HepG2 (cell line): ENCODE measurements around the gene MPZ. TPM values are rescaled to one million over a fixed set of nuclear protein-coding genes. Genes with fewer than 3 reads are reported as not detected.
A peak's percentile ranks its signal among the peaks of the same experiment; 100 is the strongest.

Experiments
- AGO1 ChIP-seq: fragments of 200-400 bp; formaldehyde crosslinking; IDR thresholded peaks from 2 replicates; pipeline ENCODE4 v1.6.1; 2017; ENCODE audit warnings: mild to moderate bottlenecking, low read depth, low read length, moderate library complexity; ENCODE audit not compliant: poor library complexity, severe bottlenecking
- DMAP1 ChIP-seq: IDR thresholded peaks from 2 replicates; pipeline ENCODE4 v1.6.1; 2016
- EP300 ChIP-seq, 3 experiments: sonication (generic) in 1 of 3; formaldehyde crosslinking in 1 of 3; IDR thresholded peaks; 2 replicates each; pipeline versions ENCODE4 v1.5.1 to v1.6.1; 2011 to 2020; ENCODE audit warnings: low read depth in 2 of 3, low read length in 2 of 3, borderline replicate concordance in 1 of 3, improper control_type of control experiment in 1 of 3, mild to moderate bottlenecking in 1 of 3, missing genetic modification reagents in 1 of 3, moderate library complexity in 1 of 3
- EZH2 ChIP-seq: conservative IDR thresholded peaks from 2 replicates; pipeline ENCODE4 v1.6.1; 2012; ENCODE audit warnings: mild to moderate bottlenecking, low read depth, low read length, moderate library complexity
- FOXC1 ChIP-seq: sonication (generic); formaldehyde crosslinking; IDR thresholded peaks from 2 replicates; pipeline ENCODE4 v1.8.0; 2022; ENCODE audit warnings: mild to moderate bottlenecking, missing genetic modification reagents, borderline replicate concordance
- FOXP1 ChIP-seq, 2 experiments: fragments of 450-650 bp in 1 of 2; IDR thresholded peaks; 2 replicates each; pipeline ENCODE4 v1.6.1; 2017 to 2018; ENCODE audit warnings: antibody characterized with exemption in 1 of 2
- MEF2D ChIP-seq: sonication (generic); formaldehyde crosslinking; IDR thresholded peaks from 2 replicates; pipeline ENCODE4 v1.5.1; 2020; ENCODE audit warnings: mild to moderate bottlenecking, missing genetic modification reagents
- NFIC ChIP-seq: IDR thresholded peaks from 2 replicates; pipeline ENCODE4 v1.6.1; 2012; ENCODE audit warnings: mild to moderate bottlenecking, low read length, inconsistent platforms
- ZMYM4 ChIP-seq: sonication (generic); formaldehyde crosslinking; IDR thresholded peaks from 2 replicates; pipeline ENCODE4 v1.8.1; 2023; ENCODE audit warnings: mild to moderate bottlenecking, missing genetic modification reagents
- ZNF766 ChIP-seq: sonication (generic); formaldehyde crosslinking; IDR thresholded peaks from 2 replicates; pipeline ENCODE4 v1.5.0; 2020; ENCODE audit warnings: missing genetic modification reagents, borderline replicate concordance
- polyA plus RNA-seq, 8 experiments: library from polyadenylated mRNA; depleted of rRNA in 3 of 8; stranded (reverse) in 7 of 8; unstranded in 1 of 8; fragments of >200 nt; fragmentation: Illumina TruSeq in 4 of 8; extraction: Trizol in 4 of 8; gene quantifications; 2 replicates each; pipeline versions ENCODE4 v1.2.1 to v1.2.3, GENCODE V29; 2011 to 2016; ENCODE audit warnings: low read depth in 4 of 8, missing spikeins in 1 of 8, mixed read lengths in 1 of 8; ENCODE audit not compliant: insufficient read depth in 1 of 8
- total RNA-seq, 5 experiments: library from RNA; depleted of rRNA; stranded (reverse); fragments of >200 nt; fragmentation: Illumina TruSeq; extraction: Trizol; gene quantifications; 2 replicates each; pipeline ENCODE4 v1.2.3, GENCODE V29; 2016; ENCODE audit warnings: low read depth in 1 of 5
- TF ChIP-seq, protein P1 (sequence below): IDR thresholded peaks from 2 replicates; pipeline ENCODE4 v1.6.1; 2016
- TF ChIP-seq, protein P2 (sequence below): sonication (generic); formaldehyde crosslinking; IDR thresholded peaks from 2 replicates; pipeline ENCODE4 v1.5.0; 2020; ENCODE audit warnings: missing genetic modification reagents
- TF ChIP-seq, protein P3 (sequence below): sonication (generic); formaldehyde crosslinking; IDR thresholded peaks from 2 replicates; pipeline ENCODE4 v1.5.0; 2020; ENCODE audit warnings: missing genetic modification reagents
- TF ChIP-seq, protein P4 (sequence below): sonication (generic); formaldehyde crosslinking; IDR thresholded peaks from 2 replicates; pipeline ENCODE4 v1.4.0; 2020; ENCODE audit warnings: mild to moderate bottlenecking, missing genetic modification reagents
- TF ChIP-seq, protein P5 (sequence below): sonication (generic); formaldehyde crosslinking; IDR thresholded peaks from 2 replicates; pipeline ENCODE4 v1.4.0; 2020; ENCODE audit warnings: missing genetic modification reagents
- TF ChIP-seq, protein P6 (sequence below): sonication (generic); formaldehyde crosslinking; IDR thresholded peaks from 2 replicates; pipeline ENCODE4 v1.8.1; 2022; ENCODE audit warnings: mild to moderate bottlenecking, missing genetic modification reagents

MPZ gene
- total and polyA plus RNA-seq, 2 of the 13 experiments (the other 11 are each of a cell fraction or from before 2014, with no cell fraction given): 18.3 to 24.6 TPM

DNA sequence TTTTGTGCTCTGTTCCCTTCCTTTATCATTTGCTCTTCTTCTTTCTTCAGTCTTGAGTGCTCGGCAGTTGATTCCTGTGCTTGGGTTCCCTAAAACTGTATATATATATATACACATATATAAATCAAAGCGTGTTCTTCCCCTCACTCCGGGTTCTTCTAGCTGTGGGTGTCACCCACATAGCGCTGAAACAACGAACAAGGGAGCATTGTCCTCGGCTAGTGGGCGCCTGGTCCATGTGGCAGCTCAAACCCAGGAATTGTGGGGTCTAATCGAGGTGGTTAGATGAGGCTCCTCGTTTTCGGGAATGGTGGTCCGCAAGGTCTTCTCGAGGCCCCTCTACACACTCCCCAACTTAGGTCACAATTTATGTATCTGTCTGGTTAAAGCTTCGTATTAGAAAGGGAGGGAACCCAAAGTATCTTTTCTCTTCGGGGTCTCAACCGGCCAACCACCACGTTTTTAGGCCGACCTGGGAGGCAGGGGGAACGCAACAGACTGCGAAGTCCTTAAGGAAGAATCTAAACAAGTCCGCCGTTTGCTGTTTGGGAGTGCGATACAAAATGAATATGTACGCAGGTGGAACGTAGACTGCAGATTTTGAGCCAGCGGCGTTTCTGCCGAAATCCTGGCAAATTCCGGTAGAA, 3.9 kb upstream of the MPZ start (continued):
- TF ChIP-seq, protein P1, sequence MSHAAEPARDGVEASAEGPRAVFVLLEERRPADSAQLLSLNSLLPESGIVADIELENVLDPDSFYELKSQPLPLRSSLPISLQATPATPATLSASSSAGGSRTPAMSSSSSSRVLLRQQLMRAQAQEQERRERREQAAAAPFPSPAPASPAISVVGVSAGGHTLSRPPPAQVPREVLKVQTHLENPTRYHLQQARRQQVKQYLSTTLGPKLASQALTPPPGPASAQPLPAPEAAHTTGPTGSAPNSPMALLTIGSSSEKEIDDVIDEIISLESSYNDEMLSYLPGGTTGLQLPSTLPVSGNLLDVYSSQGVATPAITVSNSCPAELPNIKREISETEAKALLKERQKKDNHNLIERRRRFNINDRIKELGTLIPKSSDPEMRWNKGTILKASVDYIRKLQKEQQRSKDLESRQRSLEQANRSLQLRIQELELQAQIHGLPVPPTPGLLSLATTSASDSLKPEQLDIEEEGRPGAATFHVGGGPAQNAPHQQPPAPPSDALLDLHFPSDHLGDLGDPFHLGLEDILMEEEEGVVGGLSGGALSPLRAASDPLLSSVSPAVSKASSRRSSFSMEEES: no peak
- TF ChIP-seq, protein P2, sequence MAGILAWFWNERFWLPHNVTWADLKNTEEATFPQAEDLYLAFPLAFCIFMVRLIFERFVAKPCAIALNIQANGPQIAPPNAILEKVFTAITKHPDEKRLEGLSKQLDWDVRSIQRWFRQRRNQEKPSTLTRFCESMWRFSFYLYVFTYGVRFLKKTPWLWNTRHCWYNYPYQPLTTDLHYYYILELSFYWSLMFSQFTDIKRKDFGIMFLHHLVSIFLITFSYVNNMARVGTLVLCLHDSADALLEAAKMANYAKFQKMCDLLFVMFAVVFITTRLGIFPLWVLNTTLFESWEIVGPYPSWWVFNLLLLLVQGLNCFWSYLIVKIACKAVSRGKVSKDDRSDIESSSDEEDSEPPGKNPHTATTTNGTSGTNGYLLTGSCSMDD (CRISPR knock-in tag): no peak
- TF ChIP-seq, protein P3, sequence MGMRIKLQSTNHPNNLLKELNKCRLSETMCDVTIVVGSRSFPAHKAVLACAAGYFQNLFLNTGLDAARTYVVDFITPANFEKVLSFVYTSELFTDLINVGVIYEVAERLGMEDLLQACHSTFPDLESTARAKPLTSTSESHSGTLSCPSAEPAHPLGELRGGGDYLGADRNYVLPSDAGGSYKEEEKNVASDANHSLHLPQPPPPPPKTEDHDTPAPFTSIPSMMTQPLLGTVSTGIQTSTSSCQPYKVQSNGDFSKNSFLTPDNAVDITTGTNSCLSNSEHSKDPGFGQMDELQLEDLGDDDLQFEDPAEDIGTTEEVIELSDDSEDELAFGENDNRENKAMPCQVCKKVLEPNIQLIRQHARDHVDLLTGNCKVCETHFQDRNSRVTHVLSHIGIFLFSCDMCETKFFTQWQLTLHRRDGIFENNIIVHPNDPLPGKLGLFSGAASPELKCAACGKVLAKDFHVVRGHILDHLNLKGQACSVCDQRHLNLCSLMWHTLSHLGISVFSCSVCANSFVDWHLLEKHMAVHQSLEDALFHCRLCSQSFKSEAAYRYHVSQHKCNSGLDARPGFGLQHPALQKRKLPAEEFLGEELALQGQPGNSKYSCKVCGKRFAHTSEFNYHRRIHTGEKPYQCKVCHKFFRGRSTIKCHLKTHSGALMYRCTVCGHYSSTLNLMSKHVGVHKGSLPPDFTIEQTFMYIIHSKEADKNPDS: no peak
- no peak for TF ChIP-seq ZMYM4
- 0 out of 2 replicates have a peak, but pooled peaks have one; percentile 39 for TF ChIP-seq FOXC1 (CRISPR knock-in tag)
- TF ChIP-seq, protein P4, sequence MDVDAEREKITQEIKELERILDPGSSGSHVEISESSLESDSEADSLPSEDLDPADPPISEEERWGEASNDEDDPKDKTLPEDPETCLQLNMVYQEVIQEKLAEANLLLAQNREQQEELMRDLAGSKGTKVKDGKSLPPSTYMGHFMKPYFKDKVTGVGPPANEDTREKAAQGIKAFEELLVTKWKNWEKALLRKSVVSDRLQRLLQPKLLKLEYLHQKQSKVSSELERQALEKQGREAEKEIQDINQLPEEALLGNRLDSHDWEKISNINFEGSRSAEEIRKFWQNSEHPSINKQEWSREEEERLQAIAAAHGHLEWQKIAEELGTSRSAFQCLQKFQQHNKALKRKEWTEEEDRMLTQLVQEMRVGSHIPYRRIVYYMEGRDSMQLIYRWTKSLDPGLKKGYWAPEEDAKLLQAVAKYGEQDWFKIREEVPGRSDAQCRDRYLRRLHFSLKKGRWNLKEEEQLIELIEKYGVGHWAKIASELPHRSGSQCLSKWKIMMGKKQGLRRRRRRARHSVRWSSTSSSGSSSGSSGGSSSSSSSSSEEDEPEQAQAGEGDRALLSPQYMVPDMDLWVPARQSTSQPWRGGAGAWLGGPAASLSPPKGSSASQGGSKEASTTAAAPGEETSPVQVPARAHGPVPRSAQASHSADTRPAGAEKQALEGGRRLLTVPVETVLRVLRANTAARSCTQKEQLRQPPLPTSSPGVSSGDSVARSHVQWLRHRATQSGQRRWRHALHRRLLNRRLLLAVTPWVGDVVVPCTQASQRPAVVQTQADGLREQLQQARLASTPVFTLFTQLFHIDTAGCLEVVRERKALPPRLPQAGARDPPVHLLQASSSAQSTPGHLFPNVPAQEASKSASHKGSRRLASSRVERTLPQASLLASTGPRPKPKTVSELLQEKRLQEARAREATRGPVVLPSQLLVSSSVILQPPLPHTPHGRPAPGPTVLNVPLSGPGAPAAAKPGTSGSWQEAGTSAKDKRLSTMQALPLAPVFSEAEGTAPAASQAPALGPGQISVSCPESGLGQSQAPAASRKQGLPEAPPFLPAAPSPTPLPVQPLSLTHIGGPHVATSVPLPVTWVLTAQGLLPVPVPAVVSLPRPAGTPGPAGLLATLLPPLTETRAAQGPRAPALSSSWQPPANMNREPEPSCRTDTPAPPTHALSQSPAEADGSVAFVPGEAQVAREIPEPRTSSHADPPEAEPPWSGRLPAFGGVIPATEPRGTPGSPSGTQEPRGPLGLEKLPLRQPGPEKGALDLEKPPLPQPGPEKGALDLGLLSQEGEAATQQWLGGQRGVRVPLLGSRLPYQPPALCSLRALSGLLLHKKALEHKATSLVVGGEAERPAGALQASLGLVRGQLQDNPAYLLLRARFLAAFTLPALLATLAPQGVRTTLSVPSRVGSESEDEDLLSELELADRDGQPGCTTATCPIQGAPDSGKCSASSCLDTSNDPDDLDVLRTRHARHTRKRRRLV (CRISPR knock-in tag): peak; percentile 11; the same call in 1 of the 2 replicates
- TF ChIP-seq DMAP1: 0 out of 2 replicates have a peak, but pooled peaks have one; percentile 31
- no peak for TF ChIP-seq FOXP1 (IDR thresholded peaks at IDR 0.05)
- TF ChIP-seq FOXP1 (CRISPR knock-in tag; IDR thresholded peaks at IDR 0.05): no peak
- TF ChIP-seq AGO1: no peak
- TF ChIP-seq, protein P5, sequence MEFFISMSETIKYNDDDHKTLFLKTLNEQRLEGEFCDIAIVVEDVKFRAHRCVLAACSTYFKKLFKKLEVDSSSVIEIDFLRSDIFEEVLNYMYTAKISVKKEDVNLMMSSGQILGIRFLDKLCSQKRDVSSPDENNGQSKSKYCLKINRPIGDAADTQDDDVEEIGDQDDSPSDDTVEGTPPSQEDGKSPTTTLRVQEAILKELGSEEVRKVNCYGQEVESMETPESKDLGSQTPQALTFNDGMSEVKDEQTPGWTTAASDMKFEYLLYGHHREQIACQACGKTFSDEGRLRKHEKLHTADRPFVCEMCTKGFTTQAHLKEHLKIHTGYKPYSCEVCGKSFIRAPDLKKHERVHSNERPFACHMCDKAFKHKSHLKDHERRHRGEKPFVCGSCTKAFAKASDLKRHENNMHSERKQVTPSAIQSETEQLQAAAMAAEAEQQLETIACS (CRISPR knock-in tag): no peak
- TF ChIP-seq EP300 (IDR thresholded peaks at IDR 0.05; ENCODE audit: low read depth in 2 of 2, low read length in 2 of 2): no peak
- no peak for TF ChIP-seq EP300 (CRISPR knock-in tag; IDR thresholded peaks at IDR 0.05; ENCODE audit: borderline replicate concordance)
- TF ChIP-seq MEF2D (CRISPR knock-in tag): no peak
- no peak; the same call in 1 of the 2 replicates for TF ChIP-seq NFIC
- no peak for TF ChIP-seq EZH2
- TF ChIP-seq, protein P6, sequence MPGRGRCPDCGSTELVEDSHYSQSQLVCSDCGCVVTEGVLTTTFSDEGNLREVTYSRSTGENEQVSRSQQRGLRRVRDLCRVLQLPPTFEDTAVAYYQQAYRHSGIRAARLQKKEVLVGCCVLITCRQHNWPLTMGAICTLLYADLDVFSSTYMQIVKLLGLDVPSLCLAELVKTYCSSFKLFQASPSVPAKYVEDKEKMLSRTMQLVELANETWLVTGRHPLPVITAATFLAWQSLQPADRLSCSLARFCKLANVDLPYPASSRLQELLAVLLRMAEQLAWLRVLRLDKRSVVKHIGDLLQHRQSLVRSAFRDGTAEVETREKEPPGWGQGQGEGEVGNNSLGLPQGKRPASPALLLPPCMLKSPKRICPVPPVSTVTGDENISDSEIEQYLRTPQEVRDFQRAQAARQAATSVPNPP (CRISPR knock-in tag): peak; percentile 90
- no peak for TF ChIP-seq ZNF766 (CRISPR knock-in tag)
